A673 (cell line): ENCODE results near the gene SERPINB13. TPM values are rescaled to one million over a fixed set of nuclear protein-coding genes. Genes with fewer than 3 reads are reported as not detected.

Source experiments
- BruUV-seq: library from RNA; stranded (reverse); fragments of 400-500 nt; replicated peaks from 2 replicates; lab custom pipeline; 2021; lab: Mats Ljungman, UMichigan
- CTCF ChIA-PET: fragments of 300-600 bp; sonication (Branson Sonifier 250); formaldehyde crosslinking; loops from one replicate; lab custom pipeline; 2022; ENCODE audit warnings: antibody characterized with exemption; lab: Charles Lee
- POLR2A ChIA-PET: fragments of 300-600 bp; sonication (Branson Sonifier 250); formaldehyde crosslinking; loops from one replicate; lab custom pipeline; 2022; ENCODE audit warnings: antibody characterized with exemption; ENCODE audit not compliant: low non-redundant PET; lab: Charles Lee
- DNase-seq: peaks from one replicate; pipeline ENCODE4 v3.0.0-alpha.2; 2015; ENCODE audit warnings: low spot score
- H3K27ac ChIP-seq: fragments of 200-600 bp; sonication (generic); 2 replicates; pipeline ENCODE4 v1.5.1; 2016; ENCODE audit warnings: mixed run types, low read depth, mild to moderate bottlenecking, mixed read lengths, antibody characterized with exemption, low read length; ENCODE audit not compliant: poor library complexity, severe bottlenecking
- H3K27me3 ChIP-seq: fragments of 200-600 bp; sonication (generic); replicated peaks from 2 replicates; pipeline ENCODE4 v1.6.1; 2017; ENCODE audit warnings: mixed run types, low read depth, mild to moderate bottlenecking, mixed read lengths, antibody characterized with exemption, low read length; ENCODE audit not compliant: insufficient read depth, poor library complexity
- H3K36me3 ChIP-seq: fragments of 200-600 bp; sonication (generic); 2 replicates; pipeline ENCODE4 v1.6.1; 2016; ENCODE audit warnings: mixed run types, mild to moderate bottlenecking, mixed read lengths, antibody characterized with exemption, low read length; ENCODE audit not compliant: insufficient read depth, poor library complexity, severe bottlenecking
- H3K4me1 ChIP-seq: fragments of 200-600 bp; sonication (generic); 2 replicates; pipeline ENCODE4 v1.6.1; 2017; ENCODE audit warnings: mixed run types, mild to moderate bottlenecking, mixed read lengths, antibody characterized with exemption, low read length; ENCODE audit not compliant: insufficient read depth, poor library complexity, severe bottlenecking
- H3K4me3 ChIP-seq: fragments of 200-600 bp; sonication (generic); 2 replicates; pipeline ENCODE4 v1.5.1; 2016; ENCODE audit warnings: low read depth, mixed run types, mild to moderate bottlenecking, mixed read lengths, low read length; ENCODE audit not compliant: poor library complexity, severe bottlenecking
- H3K9me3 ChIP-seq: fragments of 200-600 bp; sonication (generic); 2 replicates; pipeline ENCODE4 v1.6.1; 2016; ENCODE audit warnings: mixed run types, low read depth, mild to moderate bottlenecking, mixed read lengths, antibody characterized with exemption, low read length; ENCODE audit not compliant: poor library complexity, severe bottlenecking
- CTCF ChIP-seq: fragments of 300-800, 200-600 bp; sonication (generic); conservative IDR thresholded peaks from 2 replicates; pipeline ENCODE4 v1.5.1; 2017; ENCODE audit warnings: low read depth, mild to moderate bottlenecking, antibody characterized with exemption, low read length, moderate library complexity, mixed read lengths
- EZH2 ChIP-seq: fragments of 200-600 bp; sonication (generic); IDR thresholded peaks from 2 replicates; pipeline ENCODE4 v1.6.1; 2017; ENCODE audit warnings: borderline replicate concordance, low read depth, mild to moderate bottlenecking, mixed read lengths, antibody characterized with exemption, low read length; ENCODE audit not compliant: poor library complexity, severe bottlenecking
- intact Hi-C: fragments of 100-400 bp; cut with micrococcal nuclease; formaldehyde crosslinking; loops from one replicate; pipeline ENCODE4 v1.10.0; 2022; ENCODE audit not compliant: unreplicated experiment
- total RNA-seq: library from RNA; stranded (reverse); gene quantifications from 2 replicates; pipeline ENCODE4 v1.2.3, GENCODE V29; 2021

Gene SERPINB13
- total RNA-seq, 1 experiment from 2014 or later = 0.49 TPM

GRCh38 chr18:63564561-63564960 lies 22.6 kb upstream of the SERPINB13 start:
- CTCF ChIA-PET = interaction anchor here (0.7 kb wide), 1 partner anchor 372 kb away, joined by 3 read pairs; no protein-coding TSS in a partner anchor
- intact Hi-C loops = no loop called here
- POLR2A ChIA-PET = no interaction called here

GRCh38 chr18:63567276-63567675 lies 19.9 kb upstream of the SERPINB13 start:
- Histone ChIP-seq H3K27ac (no peak overlapping the region), H3K4me1 (peaks cover 4% of the 10 kb centered on the region), H3K36me3 (no peaks in the 10 kb centered on the region), H3K4me3 (no peak overlapping the region), H3K9me3 (no peaks in the 10 kb centered on the region), H3K27me3 (no peaks in the 10 kb centered on the region)
- no peak for DNase-seq
- intact Hi-C loops = no loop called here
- CTCF ChIA-PET = no interaction called here
- no TSS peak for BruUV-seq
- TF ChIP-seq CTCF (no peak), EZH2 (no peak)
- POLR2A ChIA-PET = interaction anchor here (0.7 kb wide), 1 partner anchor 99 kb away, joined by 3 read pairs; no protein-coding TSS in a partner anchor

More at GRCh38 chr18:63564561-63564960, 22.6 kb upstream of the SERPINB13 start:
- H3K27me3 ChIP-seq = no peaks in the 10 kb centered on the region
- H3K4me1 ChIP-seq = no peaks in the 10 kb centered on the region
- no peak overlapping the region for H3K27ac ChIP-seq
- H3K9me3 ChIP-seq = no peaks in the 10 kb centered on the region
- TF ChIP-seq CTCF = no peak
- no peak for TF ChIP-seq EZH2
- no peaks in the 10 kb centered on the region for H3K36me3 ChIP-seq
- H3K4me3 ChIP-seq = no peak overlapping the region
- DNase-seq = no peak
- no TSS peak for BruUV-seq

- intact Hi-C loops = loop anchor here (2.0 kb wide), 1 partner anchor 43 kb away; no protein-coding TSS in a partner anchor
- ChIA-PET CTCF (no interaction called here), POLR2A (interaction anchor here (0.7 kb wide), 1 partner anchor 99 kb away, joined by 3 read pairs; no protein-coding TSS in a partner anchor)
- no peak for DNase-seq
- TF ChIP-seq EZH2 (no peak), CTCF (no peak)
- Histone ChIP-seq H3K4me1 (peaks cover 4% of the 10 kb centered on the region), H3K9me3 (no peaks in the 10 kb centered on the region), H3K27me3 (no peaks in the 10 kb centered on the region), H3K27ac (no peak overlapping the region), H3K36me3 (no peaks in the 10 kb centered on the region), H3K4me3 (no peak overlapping the region)
- no TSS peak for BruUV-seq
Observed at GRCh38 chr18:63567825-63568224, 19.3 kb upstream of the SERPINB13 start.
